IMR-90 (cell line): ENCODE data around the gene COX6B2. TPM values are rescaled to one million over a fixed set of nuclear protein-coding genes. Genes with fewer than 3 reads are reported as not detected.

Experiments
- ATAC-seq: fragments of 200-7000 bp; cut with Tn5 transposase; 2 replicates; pipeline ENCODE4 v1.9.1; 2020; ENCODE audit warnings: low read depth, mild to moderate bottlenecking, moderate library complexity
- BruUV-seq: library from RNA; stranded (reverse); fragments of 400-500 nt; replicated peaks from 2 replicates; lab custom pipeline; 2021; lab: Mats Ljungman, UMichigan
- CTCF ChIA-PET: fragments of 300-600 bp; formaldehyde crosslinking; extraction: SDS; loops from one replicate; lab custom pipeline; 2021; ENCODE audit warnings: antibody characterized with exemption; lab: Yijun Ruan, JAX
- POLR2A ChIA-PET: fragments of 300-600 bp; sonication (Branson Sonifier 250); formaldehyde crosslinking; loops from one replicate; lab custom pipeline; 2022; ENCODE audit warnings: antibody characterized with exemption; ENCODE audit not compliant: unreplicated experiment; lab: Charles Lee
- DNase-seq: peaks from one replicate; pipeline ENCODE4 v3.0.0; 2013
- H2AFZ ChIP-seq: replicated peaks from 2 replicates; pipeline ENCODE3; 2013; ENCODE audit warnings: low read length, mild to moderate bottlenecking; ENCODE audit not compliant: poor library complexity
- H2AK5ac ChIP-seq: 2 replicates; pipeline ENCODE4 v1.6.1; 2013; ENCODE audit warnings: low read depth, low read length, inconsistent platforms
- H2AK9ac ChIP-seq: replicated peaks from 2 replicates; pipeline ENCODE3; 2013; ENCODE audit warnings: mild to moderate bottlenecking, low read depth, low read length, moderate library complexity; ENCODE audit not compliant: poor library complexity
- H2BK120ac ChIP-seq: 2 replicates; pipeline ENCODE4 v1.6.1; 2013; ENCODE audit warnings: low read depth, low read length, inconsistent platforms
- H2BK15ac ChIP-seq: 3 replicates; pipeline ENCODE4 v1.6.1; 2013; ENCODE audit warnings: low read depth, low read length, inconsistent platforms
- H2BK20ac ChIP-seq: 2 replicates; pipeline ENCODE4 v1.6.1; 2013; ENCODE audit warnings: low read depth, mild to moderate bottlenecking, inconsistent platforms, low read length, moderate library complexity
- H2BK5ac ChIP-seq: 2 replicates; pipeline ENCODE4 v1.6.1; 2013; ENCODE audit warnings: mild to moderate bottlenecking, low read depth, low read length, inconsistent platforms; ENCODE audit not compliant: poor library complexity, severe bottlenecking
- H3K14ac ChIP-seq: replicated peaks from 2 replicates; pipeline ENCODE4 v1.6.1; 2013; ENCODE audit warnings: low read depth, low read length, inconsistent platforms
- H3K18ac ChIP-seq: 2 replicates; pipeline ENCODE4 v1.6.1; 2013; ENCODE audit warnings: low read depth, low read length, control low read depth
- H3K23ac ChIP-seq: 2 replicates; pipeline ENCODE4 v1.6.1; 2013; ENCODE audit warnings: low read depth, low read length, inconsistent platforms
- H3K27ac ChIP-seq: 2 replicates; pipeline ENCODE4 v1.5.1; 2013; ENCODE audit warnings: mild to moderate bottlenecking, control low read depth, low read length; ENCODE audit not compliant: insufficient read depth
- H3K27me3 ChIP-seq: 2 replicates; pipeline ENCODE4 v1.6.1; 2013; ENCODE audit warnings: low read length; ENCODE audit not compliant: control insufficient read depth, insufficient read depth
- H3K36me3 ChIP-seq: 2 replicates; pipeline ENCODE4 v1.6.1; 2013; ENCODE audit warnings: low read length, mixed read lengths; ENCODE audit not compliant: control insufficient read depth, insufficient read depth
- H3K4ac ChIP-seq: 2 replicates; pipeline ENCODE4 v1.6.1; 2013; ENCODE audit warnings: low read depth, low read length, inconsistent platforms
- H3K4me1 ChIP-seq: 2 replicates; pipeline ENCODE4 v1.6.1; 2013; ENCODE audit warnings: low read length, mixed read lengths; ENCODE audit not compliant: control insufficient read depth, insufficient read depth
- H3K4me2 ChIP-seq: 2 replicates; pipeline ENCODE4 v1.6.1; 2013; ENCODE audit warnings: low read depth, mild to moderate bottlenecking, control low read depth, low read length, moderate library complexity
- H3K4me3 ChIP-seq: 2 replicates; pipeline ENCODE4 v1.5.1; 2013; ENCODE audit warnings: low read depth, mild to moderate bottlenecking, control low read depth, low read length, moderate library complexity; ENCODE audit not compliant: insufficient read depth
- H3K56ac ChIP-seq: 2 replicates; pipeline ENCODE4 v1.6.1; 2013; ENCODE audit warnings: low read length, inconsistent platforms; ENCODE audit not compliant: insufficient read depth; ENCODE audit errors: extremely low read depth
- H3K79me1 ChIP-seq, 2 experiments: 2 replicates each; pipeline ENCODE4 v1.6.1; 2013; ENCODE audit warnings: low read length in 2 of 2, inconsistent platforms in 1 of 2, low read depth in 1 of 2
- H3K9ac ChIP-seq: 2 replicates; pipeline ENCODE4 v1.6.1; 2013; ENCODE audit warnings: low read depth, low read length, control low read depth
- H3K9me1 ChIP-seq: 2 replicates; pipeline ENCODE4 v1.6.1; 2013; ENCODE audit warnings: low read length, inconsistent platforms; ENCODE audit not compliant: insufficient read depth
- H3K9me3 ChIP-seq: 2 replicates; pipeline ENCODE4 v1.6.1; 2013; ENCODE audit warnings: low read length; ENCODE audit not compliant: control insufficient read depth, insufficient read depth
- H4K20me1 ChIP-seq: 2 replicates; pipeline ENCODE4 v1.6.1; 2013; ENCODE audit warnings: low read length, inconsistent platforms; ENCODE audit not compliant: insufficient read depth
- H4K5ac ChIP-seq: 2 replicates; pipeline ENCODE4 v1.6.1; 2013; ENCODE audit warnings: mild to moderate bottlenecking, low read depth, low read length, control low read depth
- H4K8ac ChIP-seq, 2 experiments: 2 replicates each; pipeline ENCODE4 v1.6.1; 2013; ENCODE audit warnings: low read depth in 2 of 2, low read length in 2 of 2, control low read depth in 1 of 2, inconsistent platforms in 1 of 2
- H4K91ac ChIP-seq: 2 replicates; pipeline ENCODE4 v1.6.1; 2013; ENCODE audit warnings: low read depth, low read length, inconsistent platforms; ENCODE audit not compliant: insufficient read depth
- BHLHE40 ChIP-seq: fragments of 150-350 bp; IDR thresholded peaks from 2 replicates; pipeline ENCODE4 v1.6.1; 2016; ENCODE audit warnings: mild to moderate bottlenecking, low read depth, low read length
- CHD1 ChIP-seq: IDR thresholded peaks from 2 replicates; pipeline ENCODE4 v1.6.1; 2012; ENCODE audit warnings: low read depth, low read length, improper control_type of control experiment
- NFE2L2 ChIP-seq: fragments of 150-350 bp; IDR thresholded peaks from 2 replicates; pipeline ENCODE4 v1.6.1; 2016; ENCODE audit warnings: low read depth, mild to moderate bottlenecking, low read length
- RAD21 ChIP-seq: IDR thresholded peaks from 2 replicates; pipeline ENCODE4 v1.6.1; 2012; ENCODE audit warnings: low read length, improper control_type of control experiment
- RCOR1 ChIP-seq: IDR thresholded peaks from 2 replicates; pipeline ENCODE4 v1.6.1; 2012; ENCODE audit warnings: mild to moderate bottlenecking, low read length, improper control_type of control experiment; ENCODE audit not compliant: insufficient replicate concordance
- SMC3 ChIP-seq: fragments of 150-350 bp; IDR thresholded peaks from 2 replicates; pipeline ENCODE4 v1.6.1; 2016; ENCODE audit warnings: low read depth, mild to moderate bottlenecking, antibody characterized with exemption, low read length, moderate library complexity
- WGBS, 2 experiments: methylation state at CpG; one replicate each; pipeline versions ENCODE4 v1.1.5 to v1.1.7; 2013; ENCODE audit warnings: missing lambda C conversion rate in 2 of 2; ENCODE audit not compliant: insufficient read length in 1 of 2; ENCODE audit errors: extremely low coverage in 2 of 2; 5-methylcytosine and 5-hydroxymethylcytosine counted together
- dilution Hi-C: fragments of 300-500 bp; cut with HindIII; formaldehyde crosslinking; loops from one replicate; pipeline ENCODE4 v1.14.3; 2018; ENCODE audit warnings: low sequenced_read_pairs; ENCODE audit not compliant: unreplicated experiment
- in situ Hi-C: fragments of 300-500 bp; cut with MboI; formaldehyde crosslinking; loops from 3 replicates; pipeline ENCODE4 v1.14.3; 2019; ENCODE audit warnings: low sequenced_read_pairs, inconsistent platforms, mixed read lengths
- intact Hi-C: fragments of 100-400 bp; cut with micrococcal nuclease; formaldehyde crosslinking; loops from 2 replicates; pipeline ENCODE4 v1.10.0; 2022
- polyA plus RNA-seq, 3 experiments: library from polyadenylated mRNA; depleted of rRNA; stranded (reverse); fragments of >200 nt; gene quantifications; 2 replicates each; pipeline ENCODE4 v1.2.3, GENCODE V29; 2012; ENCODE audit warnings: low replicate concordance in 1 of 3
- total RNA-seq: library from RNA; depleted of rRNA; stranded (reverse); fragments of >200 nt; gene quantifications from 2 replicates; pipeline ENCODE4 v1.2.3, GENCODE V29; 2012
- TF ChIP-seq, protein P1 (sequence below): conservative IDR thresholded peaks from 2 replicates; pipeline ENCODE4 v1.5.1; 2012; ENCODE audit warnings: mild to moderate bottlenecking, low read depth, low read length, improper control_type of control experiment
- TF ChIP-seq, protein P2 (sequence below): fragments of 150-350 bp; IDR thresholded peaks from 2 replicates; pipeline ENCODE4 v1.6.1; 2016; ENCODE audit warnings: low read depth, mild to moderate bottlenecking, low read length, moderate library complexity, borderline replicate concordance

Gene COX6B2
- total and polyA plus RNA-seq, 2 of the 4 experiments (the other 2 are of a cell fraction), result 0.19 TPM; not detected in 1

DNA sequence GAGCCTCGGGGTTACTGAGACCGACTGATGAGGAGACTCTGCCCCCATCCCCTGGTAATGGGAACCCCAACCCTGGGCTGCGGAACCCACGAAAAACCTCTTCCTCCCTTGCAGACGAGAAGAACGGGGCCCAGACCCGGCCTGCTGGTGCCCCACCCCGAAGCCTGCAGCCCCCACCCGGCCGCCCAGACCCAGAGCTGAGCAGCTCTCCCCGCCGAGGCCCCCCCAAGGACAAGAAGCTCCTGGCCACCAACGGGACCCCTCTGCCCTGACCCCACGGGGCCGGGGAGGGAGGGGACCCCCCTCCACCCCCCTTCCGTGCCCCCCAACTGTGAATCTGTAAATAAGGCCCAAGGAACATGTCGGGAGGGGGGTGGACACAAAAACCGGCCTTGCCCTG lies 42.7 kb downstream of the COX6B2 start:
- H3K14ac ChIP-seq, result no peak overlapping the region
- CTCF ChIA-PET, result no interaction called here

More for the DNA sequence above, 42.7 kb downstream of the COX6B2 start:
- Histone ChIP-seq H3K18ac (no peak overlapping the region), H3K56ac (no peak overlapping the region), H3K9me3 (peaks cover 1% of the 10 kb centered on the region; the same call in 1 of the 2 replicates), H4K8ac (no peak overlapping the region), H2AFZ (no peak overlapping the region), H3K27me3 (no peaks in the 10 kb centered on the region), H3K9me1 (no peaks in the 10 kb centered on the region), H2BK20ac (no peak overlapping the region), H2BK15ac (no peak overlapping the region), H2BK120ac (no peak overlapping the region), H4K91ac (no peak overlapping the region), H3K4ac (no peak overlapping the region), H4K5ac (no peak overlapping the region), H3K4me3 (no peak overlapping the region), H3K9ac (no peak overlapping the region), H4K20me1 (no peaks in the 10 kb centered on the region), H3K36me3 (peaks cover 16% of the 10 kb centered on the region), H3K79me1 (no peaks in the 10 kb centered on the region), H3K4me2 (no peak overlapping the region), H3K27ac (no peak overlapping the region), H2BK5ac (no peak overlapping the region), H2AK5ac (no peak overlapping the region), H2AK9ac (no peak overlapping the region), H3K23ac (no peak overlapping the region), H3K4me1 (no peaks in the 10 kb centered on the region; the same call in 1 of the 2 replicates)
- TF ChIP-seq RAD21 (no peak), BHLHE40 (no peak), CHD1 (no peak), RCOR1 (no peak), NFE2L2 (no peak), SMC3 (no peak)
- TF ChIP-seq, protein P1, sequence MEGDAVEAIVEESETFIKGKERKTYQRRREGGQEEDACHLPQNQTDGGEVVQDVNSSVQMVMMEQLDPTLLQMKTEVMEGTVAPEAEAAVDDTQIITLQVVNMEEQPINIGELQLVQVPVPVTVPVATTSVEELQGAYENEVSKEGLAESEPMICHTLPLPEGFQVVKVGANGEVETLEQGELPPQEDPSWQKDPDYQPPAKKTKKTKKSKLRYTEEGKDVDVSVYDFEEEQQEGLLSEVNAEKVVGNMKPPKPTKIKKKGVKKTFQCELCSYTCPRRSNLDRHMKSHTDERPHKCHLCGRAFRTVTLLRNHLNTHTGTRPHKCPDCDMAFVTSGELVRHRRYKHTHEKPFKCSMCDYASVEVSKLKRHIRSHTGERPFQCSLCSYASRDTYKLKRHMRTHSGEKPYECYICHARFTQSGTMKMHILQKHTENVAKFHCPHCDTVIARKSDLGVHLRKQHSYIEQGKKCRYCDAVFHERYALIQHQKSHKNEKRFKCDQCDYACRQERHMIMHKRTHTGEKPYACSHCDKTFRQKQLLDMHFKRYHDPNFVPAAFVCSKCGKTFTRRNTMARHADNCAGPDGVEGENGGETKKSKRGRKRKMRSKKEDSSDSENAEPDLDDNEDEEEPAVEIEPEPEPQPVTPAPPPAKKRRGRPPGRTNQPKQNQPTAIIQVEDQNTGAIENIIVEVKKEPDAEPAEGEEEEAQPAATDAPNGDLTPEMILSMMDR, result no peak
- TF ChIP-seq, protein P2, sequence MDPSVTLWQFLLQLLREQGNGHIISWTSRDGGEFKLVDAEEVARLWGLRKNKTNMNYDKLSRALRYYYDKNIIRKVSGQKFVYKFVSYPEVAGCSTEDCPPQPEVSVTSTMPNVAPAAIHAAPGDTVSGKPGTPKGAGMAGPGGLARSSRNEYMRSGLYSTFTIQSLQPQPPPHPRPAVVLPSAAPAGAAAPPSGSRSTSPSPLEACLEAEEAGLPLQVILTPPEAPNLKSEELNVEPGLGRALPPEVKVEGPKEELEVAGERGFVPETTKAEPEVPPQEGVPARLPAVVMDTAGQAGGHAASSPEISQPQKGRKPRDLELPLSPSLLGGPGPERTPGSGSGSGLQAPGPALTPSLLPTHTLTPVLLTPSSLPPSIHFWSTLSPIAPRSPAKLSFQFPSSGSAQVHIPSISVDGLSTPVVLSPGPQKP, result no peak
- intact Hi-C loops (no loop called here), in situ Hi-C loops (no loop called here), dilution Hi-C loops (no loop called here)
- ATAC-seq, result no peak
- no CpG with 5 or more reads among the region's 18 CpGs for WGBS, 2 experiments
- no TSS peak for BruUV-seq
- no peak for DNase-seq
- POLR2A ChIA-PET, result no interaction called here
